Kasumi-1 (cell line): ENCODE results near the gene UBE2O.

Experiments used
- DNase-seq, 2 experiments: peaks; one replicate each; lab custom pipeline; 2025; lab: John Stamatoyannopoulos, UW

The UBE2O gene

GRCh38 chr17:76388966-76389888, 63.7 kb downstream of the UBE2O start:
- no peak for DNase-seq

- DNase-seq = no peak
These were observed 65.8 kb downstream of the UBE2O start for GRCh38 chr17:76386966-76387765.

- DNase-seq = peak; percentile 87 to 89
These were observed 66.8 kb downstream of the UBE2O start for GRCh38 chr17:76385892-76386786.

GRCh38 chr17:76384987-76385891, 67.7 kb downstream of the UBE2O start:
- DNase-seq = peak in 1 of 2 experiments; percentile 18

- DNase-seq = peak; percentile 76 to 84
These were observed 68.5 kb downstream of the UBE2O start, which contains the start of gene SPHK1 for GRCh38 chr17:76384222-76384986. SPHK1 (plus strand) TSS chr17:76384609; CDS start chr17:76385645, 1,036 bp downstream.

- peak; percentile 71 to 81 for DNase-seq
These were observed 69.3 kb downstream of the UBE2O start for GRCh38 chr17:76383546-76384221.

- DNase-seq = peak; percentile 81 to 85
These were observed 70.0 kb downstream of the UBE2O start for GRCh38 chr17:76382803-76383545.

GRCh38 chr17:76382351-76382802, 70.6 kb downstream of the UBE2O start:
- peak; percentile 21 to 54 for DNase-seq

GRCh38 chr17:76381633-76382350, 71.2 kb downstream of the UBE2O start:
- peak; percentile 84 to 85 for DNase-seq

- no peak for DNase-seq
These were observed 73.1 kb downstream of the UBE2O start for GRCh38 chr17:76379646-76380376.

GRCh38 chr17:76379275-76379641, 73.7 kb downstream of the UBE2O start:
- no peak for DNase-seq

GRCh38 chr17:76378548-76379274, 74.2 kb downstream of the UBE2O start:
- no peak for DNase-seq

- DNase-seq = no peak
These were observed 76.4 kb downstream of the UBE2O start for GRCh38 chr17:76376318-76377133.

- DNase-seq = no peak
These were observed 81.0 kb downstream of the UBE2O start for GRCh38 chr17:76371656-76372628.
